Superior temporal gyrus (tissue), 1 donor: Measurements from ENCODE around the gene CLDN10.

Experiments
- DNase-seq: peaks from one replicate; pipeline ENCODE4 v3.0.0-alpha.2; 2016; ENCODE audit errors: extremely low spot score

Gene CLDN10

DNA sequence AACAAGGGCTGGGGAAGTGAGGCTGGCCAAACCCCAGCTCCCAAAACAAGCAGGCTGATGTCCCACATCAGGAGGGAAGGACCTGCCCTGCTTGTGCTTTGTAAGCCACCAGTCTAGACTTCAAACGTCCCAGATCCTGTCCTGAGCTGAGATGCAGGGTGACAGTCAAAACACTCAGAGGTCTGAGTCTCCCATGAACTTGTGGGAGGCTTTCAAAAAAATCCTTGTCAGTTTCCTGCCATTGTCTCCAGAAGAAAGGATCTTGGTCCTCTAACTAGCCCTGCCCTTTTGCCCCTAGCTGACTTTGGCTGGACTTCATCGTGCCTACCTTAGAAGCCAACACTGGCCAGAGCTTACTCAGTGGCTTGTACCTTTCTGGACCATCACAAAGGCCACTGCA, 48.7 kb downstream of the CLDN10 start:
- no peak for DNase-seq

DNA sequence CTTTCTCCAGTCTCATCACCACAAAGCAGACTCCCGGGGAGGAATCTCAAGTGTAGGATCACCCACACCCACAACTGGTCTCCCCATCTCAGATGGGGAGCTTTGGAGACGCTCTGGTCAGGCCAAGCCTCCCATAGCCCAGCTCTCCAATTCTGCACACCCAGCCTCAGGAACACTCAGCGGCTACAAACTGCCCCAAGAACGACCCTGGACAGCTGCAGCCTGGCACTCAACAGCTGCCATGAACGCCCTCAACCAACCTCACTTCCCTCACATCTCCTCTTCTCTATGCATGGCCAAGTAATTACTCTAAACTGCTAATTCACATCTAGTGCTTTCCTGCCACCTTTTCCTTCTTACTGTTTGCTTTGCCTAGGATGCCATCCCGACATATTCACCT, 49.4 kb downstream of the CLDN10 start:
- no peak for DNase-seq

DNA sequence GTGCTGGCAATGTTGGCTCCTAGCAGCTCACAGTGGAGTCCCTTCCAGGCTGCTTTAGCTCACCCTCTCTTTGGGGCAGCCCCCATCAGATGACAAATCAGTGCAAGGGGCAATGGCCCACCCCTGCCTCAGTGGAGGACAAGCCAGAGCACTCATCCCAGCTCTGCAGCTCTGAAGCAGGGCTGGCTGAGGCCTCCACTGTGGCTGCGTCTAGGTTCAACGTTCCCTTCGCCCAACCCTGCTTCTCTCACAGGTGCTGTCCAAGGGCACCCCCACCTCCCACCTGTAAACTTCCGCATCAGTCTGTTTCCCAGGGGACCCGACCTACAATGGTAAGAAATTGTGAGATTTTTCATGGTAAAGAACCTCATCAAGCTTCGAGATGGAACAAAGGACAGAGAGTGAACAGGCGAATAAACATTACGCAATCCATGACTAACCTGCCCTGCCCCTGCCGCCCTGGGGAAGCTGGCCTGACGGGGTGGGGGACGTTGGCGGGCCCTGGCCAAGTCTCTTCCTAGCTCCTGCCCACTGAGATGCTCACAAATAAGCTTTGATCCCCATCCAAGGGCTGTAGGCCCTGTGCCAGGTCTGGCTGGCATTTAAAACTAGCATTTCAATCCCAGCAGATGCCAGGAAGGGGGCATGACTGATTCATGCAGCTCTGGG, 51.5 kb downstream of the CLDN10 start:
- no peak for DNase-seq

DNA sequence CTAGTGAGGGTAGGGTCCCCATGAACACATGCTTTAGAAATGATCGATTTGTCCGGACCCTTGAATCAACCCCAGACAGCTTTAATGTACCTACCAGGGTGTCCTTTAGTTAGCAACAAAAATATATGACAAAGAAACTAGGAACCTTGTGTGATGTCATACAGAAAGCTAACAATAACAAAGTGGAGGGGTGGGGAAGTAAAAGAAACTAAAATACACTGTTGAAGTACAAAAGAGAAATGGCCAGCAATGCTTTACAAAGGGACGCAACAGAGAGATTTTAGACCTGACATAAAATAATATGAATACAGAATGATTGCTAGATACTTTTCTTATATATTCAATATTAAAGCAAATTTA, 52.0 kb downstream of the CLDN10 start:
- DNase-seq = no peak

DNA sequence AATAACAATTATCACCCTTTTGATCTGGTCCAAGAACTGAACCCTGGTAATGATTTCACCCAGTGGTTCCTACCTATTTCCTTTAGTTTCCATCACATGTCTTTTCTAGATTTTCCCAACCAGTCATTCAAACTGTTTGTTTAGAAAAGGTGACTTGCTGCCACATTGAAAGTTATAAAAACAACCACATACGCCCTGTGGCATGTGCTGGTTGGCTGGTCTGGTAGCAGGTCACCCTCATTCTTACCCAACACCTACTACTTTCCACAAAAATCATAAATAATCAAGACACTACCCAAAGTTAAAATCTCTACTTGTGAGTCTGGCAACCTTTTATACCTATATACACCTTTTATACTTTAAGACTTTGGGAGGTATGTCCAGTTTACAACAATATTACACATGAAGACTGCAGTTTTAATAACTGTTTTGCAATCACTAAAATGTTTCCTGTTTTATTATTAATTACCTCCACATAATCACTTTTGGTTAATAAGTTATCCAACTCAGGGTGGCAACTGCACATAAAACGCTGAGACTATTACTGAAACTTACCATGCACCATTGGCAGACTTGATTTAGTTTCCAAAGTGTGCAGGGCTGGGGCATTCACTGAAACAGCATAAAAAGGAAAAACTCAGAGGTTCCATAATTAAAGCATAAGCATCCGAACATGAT, 53.1 kb downstream of the CLDN10 start:
- DNase-seq = no peak

DNA sequence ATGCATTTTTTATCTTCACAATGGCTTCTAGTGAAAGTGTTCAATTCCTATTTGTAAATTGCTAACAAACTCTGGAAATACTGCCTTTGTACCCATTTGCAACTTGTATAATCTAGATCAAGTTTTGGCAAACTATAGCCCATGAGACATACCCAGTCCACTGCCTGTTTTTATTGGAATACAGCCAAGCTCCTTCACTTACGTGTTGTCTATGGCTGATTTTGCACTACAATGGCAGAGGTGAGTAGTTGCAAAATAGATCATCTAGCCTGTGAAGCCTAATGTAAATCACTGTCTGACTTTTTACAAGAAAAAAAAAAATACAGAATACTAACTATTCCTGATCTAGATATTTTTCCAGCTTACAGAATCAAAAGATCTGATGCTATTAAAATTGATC, 54.8 kb downstream of the CLDN10 start:
- DNase-seq = no peak

DNA sequence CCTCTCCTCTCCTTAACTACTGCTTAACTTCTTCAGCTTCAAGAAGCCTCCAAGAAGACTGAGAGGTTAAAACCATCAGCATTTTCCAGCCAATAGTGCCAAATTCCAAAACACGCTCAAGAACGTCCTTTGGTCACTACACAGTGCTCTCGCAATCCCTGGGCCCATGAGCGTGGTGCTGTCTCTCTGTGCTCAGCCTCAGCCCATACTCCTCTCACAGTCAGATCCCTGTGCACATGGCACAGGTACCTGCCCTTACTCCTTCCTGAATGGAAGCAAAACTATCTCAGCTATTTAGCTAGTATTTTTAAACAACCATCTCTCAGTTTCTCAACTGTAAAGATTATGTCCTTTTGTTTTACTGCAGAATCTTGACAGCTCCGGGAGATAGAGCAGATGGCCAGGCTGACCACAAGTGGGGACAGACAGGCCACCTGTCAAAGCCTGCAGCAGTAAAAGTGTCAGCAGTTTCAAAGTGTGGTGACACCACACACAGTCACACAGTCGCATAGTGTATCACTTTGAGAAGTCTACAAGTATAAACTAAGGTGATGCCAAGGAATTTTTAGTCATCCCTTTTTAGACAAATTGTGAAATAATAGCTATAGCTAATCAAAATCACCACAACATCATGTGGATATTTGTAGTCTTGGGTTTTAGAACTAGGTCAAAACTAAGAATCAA, 56.3 kb downstream of the CLDN10 start:
- no peak for DNase-seq

DNA sequence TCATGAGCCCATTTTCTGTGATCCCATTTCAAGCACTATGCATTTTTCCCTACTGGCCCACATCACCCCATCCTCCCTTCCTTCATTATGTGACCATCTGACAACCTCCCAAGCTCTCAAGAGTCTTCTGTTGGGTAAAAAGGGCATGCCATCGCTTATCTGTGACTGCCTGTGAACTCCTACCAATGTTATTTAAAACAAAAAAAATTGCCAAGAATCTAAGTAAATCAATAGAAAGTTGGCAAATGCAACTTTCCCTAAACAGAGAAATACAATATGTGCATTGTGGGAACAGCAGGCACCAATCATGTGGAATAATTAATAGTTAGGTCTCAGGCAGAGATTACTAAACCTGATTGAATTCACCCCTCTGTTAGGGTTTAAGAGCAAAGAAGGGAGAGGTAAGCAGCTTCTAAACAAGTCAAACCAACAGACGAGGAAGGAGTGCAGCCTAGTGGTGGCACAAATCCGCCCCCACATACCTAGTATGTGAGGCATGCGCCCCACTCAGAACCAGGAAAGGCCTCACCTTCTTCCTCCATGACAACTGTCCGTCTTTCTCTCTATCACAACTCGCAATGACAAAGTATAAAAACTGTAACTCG, 62.2 kb downstream of the CLDN10 start:
- no peak for DNase-seq

DNA sequence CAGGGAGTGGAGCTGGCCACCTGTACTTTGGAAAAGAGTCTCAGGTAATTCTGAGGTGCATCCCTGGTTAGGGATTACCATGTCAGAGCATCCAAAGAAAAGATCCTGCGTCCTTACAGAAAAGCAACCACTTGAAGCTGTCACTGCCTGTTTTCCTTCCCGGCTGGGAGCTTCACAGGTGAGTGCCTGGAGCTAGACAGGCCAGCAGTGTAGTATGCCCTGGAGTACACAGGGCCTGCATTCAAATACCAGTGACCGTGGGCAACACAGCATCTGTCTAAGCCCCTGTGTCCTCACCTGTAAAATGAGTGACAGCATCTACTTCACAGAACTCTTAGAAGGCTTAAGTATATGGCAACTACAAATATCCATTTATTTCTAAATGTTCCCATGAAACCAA, 63.0 kb downstream of the CLDN10 start:
- no peak for DNase-seq

DNA sequence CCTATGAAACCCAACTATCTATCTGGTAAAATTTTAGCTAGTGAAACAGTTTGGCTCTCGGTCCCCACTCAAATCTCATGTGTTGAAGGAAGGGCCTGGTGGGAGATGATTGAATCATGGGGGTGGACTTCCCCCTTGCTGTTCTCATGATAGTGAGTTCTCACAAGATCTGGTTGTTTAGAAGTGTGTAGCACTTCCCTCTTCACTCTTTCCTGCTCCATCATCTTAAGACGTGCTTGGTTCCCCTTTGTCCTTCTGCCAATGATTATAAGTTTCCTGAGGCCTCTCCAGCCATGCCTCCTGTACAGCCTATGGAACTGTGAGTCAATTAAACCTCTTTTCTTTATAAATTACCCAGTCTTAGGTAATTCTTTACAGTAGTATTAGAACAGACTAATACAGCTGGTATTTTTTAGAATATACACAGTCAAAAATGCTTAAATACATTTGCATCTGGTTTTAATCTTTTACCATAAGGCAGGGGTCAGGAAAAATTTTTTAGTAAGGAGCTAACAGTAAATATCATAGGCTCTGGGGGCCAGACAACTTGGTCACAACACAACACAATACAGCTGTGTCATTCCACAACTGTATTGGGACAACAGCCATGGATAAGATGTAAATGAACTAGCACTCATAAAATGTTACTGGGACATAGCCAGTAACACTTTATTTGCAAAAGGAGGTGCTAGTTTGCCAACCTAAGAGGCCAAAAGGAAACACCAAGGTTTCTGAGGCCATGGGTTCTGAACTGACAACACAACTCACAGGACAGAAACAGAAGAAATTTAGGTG, 67.7 kb downstream of the CLDN10 start:
- no peak for DNase-seq

DNA sequence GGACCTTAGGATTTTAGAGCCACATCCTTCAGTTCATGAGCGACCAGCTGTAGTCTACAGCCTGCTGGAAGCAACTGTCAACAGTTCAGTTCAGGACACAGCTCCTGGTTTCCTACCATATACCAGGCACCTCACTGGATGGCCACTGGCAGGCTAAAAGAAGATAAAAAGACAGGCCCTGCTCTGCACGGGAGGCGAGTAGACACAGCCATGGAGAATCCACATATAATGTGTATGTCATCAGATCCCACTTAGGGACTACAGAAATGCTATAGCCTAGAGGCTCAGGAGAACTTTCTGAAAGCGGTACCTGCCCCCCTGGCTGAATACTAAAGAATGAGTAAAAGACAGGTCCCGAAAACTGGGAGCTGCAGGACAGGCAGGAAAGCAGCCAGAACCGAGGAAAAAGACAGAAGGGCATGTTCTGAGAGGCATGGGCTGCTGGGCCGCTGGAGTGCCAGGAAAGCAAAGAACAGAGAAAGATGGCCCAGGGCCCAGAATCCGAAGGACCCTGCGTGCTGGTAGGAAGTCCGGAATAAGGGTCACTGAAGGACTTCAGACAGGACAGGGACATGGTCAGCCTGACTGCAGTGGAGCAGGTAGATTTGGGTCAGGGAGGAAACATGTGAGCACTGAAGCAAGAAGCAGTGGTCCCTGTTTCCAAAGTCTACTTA, 68.4 kb downstream of the CLDN10 start:
- DNase-seq = peak; percentile 18

DNA sequence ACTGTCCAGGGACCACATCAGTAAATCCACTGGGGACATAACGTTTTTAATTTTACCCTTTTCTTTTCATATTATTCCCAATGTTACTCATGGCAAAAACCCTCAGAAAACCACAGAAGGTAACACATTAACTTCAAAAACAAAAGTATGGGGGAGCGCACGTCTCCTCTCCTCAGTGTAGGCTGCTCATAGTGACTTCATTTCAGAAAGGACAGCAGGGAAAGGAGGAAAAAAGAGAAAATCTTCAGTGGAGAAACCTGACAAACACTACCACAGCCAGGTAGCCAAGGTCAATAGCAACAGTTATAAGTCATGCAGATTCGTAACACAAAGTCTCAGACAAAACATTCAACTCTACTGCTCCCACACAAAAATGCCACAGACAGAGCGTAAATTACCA, 70.6 kb downstream of the CLDN10 start:
- DNase-seq = no peak

DNA sequence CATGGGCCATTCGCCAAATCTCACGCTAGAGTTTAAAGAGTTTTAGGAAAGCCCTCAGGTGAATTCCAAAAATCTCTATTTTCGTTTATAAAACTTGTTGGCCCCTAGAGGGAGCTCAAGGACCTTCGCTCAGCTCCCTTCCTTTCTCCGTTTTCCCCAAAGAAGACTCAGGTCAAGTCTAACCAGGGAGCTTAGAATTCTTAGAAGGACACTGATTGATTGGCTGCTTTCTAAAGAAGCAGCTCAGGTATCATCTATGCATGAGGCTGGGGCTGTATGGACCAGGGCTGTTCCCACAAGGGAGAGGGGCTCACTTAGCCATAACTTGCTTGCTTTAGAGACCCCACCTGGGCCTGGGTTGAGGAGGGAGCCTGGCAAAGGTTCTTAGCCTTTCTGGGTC, 71.5 kb downstream of the CLDN10 start:
- DNase-seq = peak; percentile 72

DNA sequence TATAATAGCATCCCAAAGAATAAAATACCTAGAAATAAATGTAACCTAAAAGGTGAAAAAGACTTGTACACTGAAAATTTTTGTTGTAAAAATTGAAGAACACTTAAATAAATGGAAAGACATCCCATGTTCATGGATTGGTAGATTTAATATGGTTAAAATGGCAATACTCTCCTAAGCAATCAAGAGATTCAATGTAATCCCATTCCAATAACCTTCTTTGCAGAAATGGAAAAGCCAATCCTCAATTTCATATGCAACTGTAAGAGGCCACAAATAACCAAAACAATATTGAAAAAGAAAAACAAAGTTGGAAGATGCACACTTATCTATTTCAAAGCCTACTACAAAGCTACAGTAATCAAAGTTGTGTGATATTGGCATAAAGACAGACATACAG, 74.2 kb downstream of the CLDN10 start:
- no peak for DNase-seq

DNA sequence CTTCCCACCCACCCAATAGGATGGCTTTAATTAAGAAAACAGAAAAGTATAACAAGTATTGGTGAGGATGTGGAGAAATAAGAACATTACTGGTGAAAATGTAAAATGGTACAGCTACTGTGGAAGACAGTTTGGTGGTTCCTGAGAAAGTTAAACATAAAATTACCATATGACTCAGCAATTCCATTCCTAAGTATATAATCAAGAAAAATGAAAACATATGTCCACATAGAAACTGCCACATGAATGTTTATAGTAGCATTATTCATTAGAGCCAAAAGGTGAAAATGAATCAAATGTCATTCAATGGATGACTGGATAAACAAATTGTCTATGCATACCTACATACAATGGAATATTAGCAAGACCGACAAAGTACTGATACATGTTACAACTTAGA, 75.1 kb downstream of the CLDN10 start:
- no peak for DNase-seq

DNA sequence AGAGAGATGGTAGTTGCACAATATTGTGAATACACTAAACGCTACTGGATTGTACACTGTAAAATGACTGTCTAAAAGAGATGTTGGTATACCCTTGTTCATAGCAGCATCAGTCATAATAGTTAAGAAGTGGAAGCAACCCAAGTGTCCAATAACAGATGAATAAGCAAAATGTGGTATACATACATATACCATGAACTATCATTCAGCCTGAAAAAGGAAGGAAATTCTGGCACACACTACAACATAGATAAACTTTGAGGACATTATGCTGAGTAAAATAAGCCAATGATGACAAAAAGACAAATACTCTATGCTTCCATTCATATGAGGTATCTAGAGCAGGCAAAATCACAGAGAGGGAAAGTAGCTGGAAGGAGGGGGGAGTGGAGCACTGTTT, 76.0 kb downstream of the CLDN10 start:
- DNase-seq = no peak

DNA sequence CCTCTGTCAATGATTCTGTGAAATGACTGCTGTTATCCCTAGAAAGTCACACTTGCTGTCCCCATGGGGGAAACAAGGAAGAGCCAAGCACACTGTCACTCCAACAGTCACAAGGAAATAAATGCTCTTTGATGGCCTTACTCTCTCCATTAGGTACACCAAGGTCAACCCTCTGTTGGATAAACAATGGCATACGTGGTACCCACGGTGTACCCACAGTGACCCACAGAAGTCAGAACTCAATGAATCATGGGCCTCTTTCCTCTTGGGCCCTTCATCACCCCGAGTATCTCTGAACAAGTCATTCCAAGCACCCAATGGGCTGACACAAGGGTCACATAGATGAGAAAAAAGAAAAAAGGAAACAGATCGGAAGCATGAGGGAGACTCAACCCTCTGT, 76.6 kb downstream of the CLDN10 start:
- DNase-seq = no peak
